Endothelial cell of umbilical vein (primary cell): ENCODE measurements around the gene RNF168.
"Not testable (repeated sequence)": the region's sequence is repeated elsewhere in the genome, so short reads cannot be mapped to it uniquely, and the experiment has no call there.

Source experiments
- CTCF ChIP-seq, 2 donors: IDR thresholded peaks; 1 replicate in 1 of 2; 2 replicates in 1 of 2; pipeline ENCODE4 v1.5.1; 2011; ENCODE audit warnings: low read length in 2 of 2, mild to moderate bottlenecking in 2 of 2, moderate library complexity in 2 of 2, control low read depth in 1 of 2, inconsistent platforms in 1 of 2, low read depth in 1 of 2; ENCODE audit not compliant: insufficient read depth in 1 of 2; ENCODE audit errors: extremely low read depth in 1 of 2
- EZH2 ChIP-seq: IDR thresholded peaks from 2 replicates; pipeline ENCODE4 v1.6.1; 2012; ENCODE audit warnings: borderline replicate concordance, low read depth, mild to moderate bottlenecking, moderate library complexity, low read length, inconsistent platforms; ENCODE audit not compliant: severe bottlenecking
- FOS ChIP-seq: IDR thresholded peaks from 2 replicates; pipeline ENCODE4 v1.6.1; 2011; ENCODE audit warnings: mild to moderate bottlenecking, low read length, moderate library complexity, borderline replicate concordance; ENCODE audit not compliant: insufficient read depth
- MAX ChIP-seq: IDR thresholded peaks from 2 replicates; pipeline ENCODE4 v1.6.1; 2011; ENCODE audit not compliant: insufficient read depth, insufficient read length
- POLR2A ChIP-seq: IDR thresholded peaks from 2 replicates; pipeline ENCODE4 v1.6.1; 2012; ENCODE audit warnings: low read depth, mild to moderate bottlenecking, control low read depth, low read length
- POLR2AphosphoS5 ChIP-seq: IDR thresholded peaks from 2 replicates; pipeline ENCODE4 v1.6.1; 2012; ENCODE audit warnings: low read depth, mild to moderate bottlenecking, control low read depth, low read length, moderate library complexity; ENCODE audit not compliant: insufficient read depth

- not testable (repeated sequence) for TF ChIP-seq FOS; POLR2AphosphoS5; EZH2; MAX; CTCF (IDR thresholded peaks at IDR 0.05; ENCODE audit: extremely low read depth in 1 of 2, insufficient read depth in 1 of 2, low read depth in 1 of 2, low read length in 2 of 2); POLR2A
These were observed 33.4 kb downstream of the RNF168 start for GRCh38 chr3:196470182-196470581.
